T-helper 1 cell treated with Interleukin-12 subunit alpha and Interleukin-12 subunit beta and Interleukin-4 antibody, amounts not matched to agents 30 μg/mL and 1 μg/mL, for 36 hours (primary cell): ENCODE results near the gene AGPS.

Experiments
- H3K27ac Mint-ChIP-seq: one replicate; pipeline ENCODE4 v1.8.0; 2021; ENCODE audit warnings: mild to moderate bottlenecking, mixed read lengths
- H3K27me3 Mint-ChIP-seq: one replicate; pipeline ENCODE4 v1.8.0; 2021; ENCODE audit warnings: low read depth, mixed read lengths
- H3K36me3 Mint-ChIP-seq: one replicate; pipeline ENCODE4 v1.8.0; 2021; ENCODE audit warnings: low read depth, mixed read lengths
- H3K4me1 Mint-ChIP-seq: one replicate; pipeline ENCODE4 v1.8.0; 2021; ENCODE audit warnings: low read depth, mixed read lengths
- H3K4me3 Mint-ChIP-seq: one replicate; pipeline ENCODE4 v1.8.0; 2021; ENCODE audit warnings: mild to moderate bottlenecking, moderate library complexity, mixed read lengths
- H3K9me3 Mint-ChIP-seq: one replicate; pipeline ENCODE4 v1.8.0; 2021; ENCODE audit warnings: mixed read lengths

The AGPS gene

DNA sequence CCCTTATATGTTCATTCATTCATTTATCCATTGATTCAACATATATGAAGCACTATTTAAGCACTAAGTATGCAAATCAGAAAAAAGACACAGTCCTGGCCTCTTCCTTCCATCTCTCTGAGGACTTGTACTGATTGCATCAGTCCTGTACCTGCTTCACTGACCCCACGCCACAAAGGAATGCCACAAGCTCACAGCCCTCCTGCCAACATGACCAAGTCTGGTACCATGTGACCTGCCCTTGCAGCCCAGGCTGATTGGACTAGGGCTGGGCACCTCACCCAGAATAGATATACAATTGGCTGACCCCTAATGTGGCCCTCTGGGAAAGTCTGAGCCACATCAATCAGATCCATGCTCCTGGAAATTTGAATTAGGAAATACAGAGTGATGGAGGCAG lies 196.6 kb downstream of the AGPS start:
- Mint-ChIP-seq H3K9me3 (no peaks in the 10 kb centered on the region), H3K4me3 (no peak overlapping the region), H3K36me3 (no peaks in the 10 kb centered on the region), H3K27ac (no peak overlapping the region), H3K4me1 (peaks cover 3% of the 10 kb centered on the region), H3K27me3 (peaks cover 5% of the 10 kb centered on the region)

- Mint-ChIP-seq H3K4me1 (peaks cover 3% of the 10 kb centered on the region), H3K27ac (no peak overlapping the region), H3K36me3 (no peaks in the 10 kb centered on the region), H3K4me3 (no peak overlapping the region), H3K27me3 (peaks cover 5% of the 10 kb centered on the region), H3K9me3 (no peaks in the 10 kb centered on the region)
These were observed 199.8 kb downstream of the AGPS start for GRCh38 chr2:177592397-177592796.

DNA sequence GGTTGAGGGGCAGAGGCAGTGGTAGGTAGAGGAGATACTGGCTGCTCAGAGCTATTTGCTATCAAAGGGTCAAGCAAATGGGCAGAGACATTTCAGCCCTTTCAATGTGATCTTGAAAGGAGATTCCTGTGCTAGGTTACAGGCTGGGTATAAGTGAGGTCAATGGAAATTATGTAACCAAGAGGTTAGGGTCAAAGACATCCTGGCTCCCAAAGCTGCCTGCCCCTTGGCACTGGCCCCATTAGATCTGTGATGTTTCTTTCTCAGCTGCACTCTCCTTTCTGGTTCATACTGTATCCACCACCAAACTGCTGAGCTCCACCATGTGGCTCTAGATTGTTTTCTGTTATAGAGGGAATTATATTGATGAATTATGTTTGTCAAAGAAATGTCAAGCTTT lies 200.4 kb downstream of the AGPS start:
- no peak overlapping the region for H3K4me3 Mint-ChIP-seq
- no peaks in the 10 kb centered on the region for H3K9me3 Mint-ChIP-seq
- no peaks in the 10 kb centered on the region for H3K36me3 Mint-ChIP-seq
- H3K27me3 Mint-ChIP-seq: peaks cover 5% of the 10 kb centered on the region
- no peak overlapping the region for H3K27ac Mint-ChIP-seq
- H3K4me1 Mint-ChIP-seq: peaks cover 5% of the 10 kb centered on the region

DNA sequence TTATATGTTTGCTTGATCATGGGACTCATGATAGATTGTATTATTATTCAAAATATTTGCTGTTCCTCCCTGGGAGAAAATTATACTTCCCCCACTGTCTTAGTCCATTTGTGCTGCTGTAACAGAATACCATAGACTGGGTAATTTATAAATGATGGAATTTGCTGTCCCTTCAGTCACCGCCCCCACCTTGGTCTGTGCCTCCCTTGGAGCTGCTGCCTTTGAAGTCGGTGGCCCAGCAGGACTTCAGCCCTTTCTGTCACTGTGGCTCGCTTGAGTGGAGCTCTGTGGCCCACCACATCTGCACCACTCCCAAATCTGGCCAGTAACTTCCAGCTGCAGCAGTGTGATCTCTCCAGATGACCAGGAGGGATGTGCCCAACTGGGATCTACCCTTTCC lies 200.8 kb downstream of the AGPS start:
- H3K4me1 Mint-ChIP-seq: peaks cover 7% of the 10 kb centered on the region
- H3K9me3 Mint-ChIP-seq: no peaks in the 10 kb centered on the region
- H3K4me3 Mint-ChIP-seq: no peak overlapping the region
- no peak overlapping the region for H3K27ac Mint-ChIP-seq
- peaks cover 5% of the 10 kb centered on the region for H3K27me3 Mint-ChIP-seq
- no peaks in the 10 kb centered on the region for H3K36me3 Mint-ChIP-seq
